GM19240 (cell line): ENCODE results near the gene GPR137B.
"Not testable (repeated sequence)": the region's sequence is repeated elsewhere in the genome, so short reads cannot be mapped to it uniquely, and the experiment has no call there.

ENCODE experiments used
- DNase-seq: peaks from one replicate; pipeline ENCODE4 v3.0.0; 2011; ENCODE audit warnings: low spot score; ENCODE audit not compliant: insufficient read length

The GPR137B gene

GRCh38 chr1:236143104-236143948 is 987 bp downstream of the GPR137B start:
- no peak for DNase-seq

- no peak for DNase-seq
Observed at GRCh38 chr1:236144033-236144432, 1.7 kb downstream of the GPR137B start.

GRCh38 chr1:236144446-236145150 is 2.3 kb downstream of the GPR137B start:
- DNase-seq: peak; percentile 60

- no peak for DNase-seq
Observed at GRCh38 chr1:236147068-236147467, 4.7 kb downstream of the GPR137B start.

GRCh38 chr1:236147521-236148469 is 5.5 kb downstream of the GPR137B start:
- DNase-seq: no peak

GRCh38 chr1:236148470-236148845 is 6.1 kb downstream of the GPR137B start:
- DNase-seq: no peak

GRCh38 chr1:236149003-236149595 is 6.8 kb downstream of the GPR137B start:
- no peak for DNase-seq

GRCh38 chr1:236149696-236150228 is 7.4 kb downstream of the GPR137B start:
- no peak for DNase-seq

GRCh38 chr1:236150311-236150955 is 8.1 kb downstream of the GPR137B start:
- DNase-seq: no peak

GRCh38 chr1:236150986-236151385 is 8.6 kb downstream of the GPR137B start:
- no peak for DNase-seq

- DNase-seq: no peak
Observed at GRCh38 chr1:236151739-236152424, 9.5 kb downstream of the GPR137B start.

- DNase-seq: no peak
Observed at GRCh38 chr1:236154126-236154525, 11.8 kb downstream of the GPR137B start.

GRCh38 chr1:236154671-236155398 is 12.5 kb downstream of the GPR137B start:
- no peak for DNase-seq

- no peak for DNase-seq
Observed at GRCh38 chr1:236155399-236155767, 13.0 kb downstream of the GPR137B start.

GRCh38 chr1:236155841-236156503 is 13.6 kb downstream of the GPR137B start:
- no peak for DNase-seq

- DNase-seq: peak; percentile 80
Observed at GRCh38 chr1:236156512-236157208, 14.3 kb downstream of the GPR137B start.

GRCh38 chr1:236158072-236158471 is 15.7 kb downstream of the GPR137B start:
- DNase-seq: not testable (repeated sequence)

- no peak for DNase-seq
Observed at GRCh38 chr1:236158719-236159118, 16.4 kb downstream of the GPR137B start.
